Measurements from ENCODE around the gene CAGE1.

The CAGE1 gene

DNA sequence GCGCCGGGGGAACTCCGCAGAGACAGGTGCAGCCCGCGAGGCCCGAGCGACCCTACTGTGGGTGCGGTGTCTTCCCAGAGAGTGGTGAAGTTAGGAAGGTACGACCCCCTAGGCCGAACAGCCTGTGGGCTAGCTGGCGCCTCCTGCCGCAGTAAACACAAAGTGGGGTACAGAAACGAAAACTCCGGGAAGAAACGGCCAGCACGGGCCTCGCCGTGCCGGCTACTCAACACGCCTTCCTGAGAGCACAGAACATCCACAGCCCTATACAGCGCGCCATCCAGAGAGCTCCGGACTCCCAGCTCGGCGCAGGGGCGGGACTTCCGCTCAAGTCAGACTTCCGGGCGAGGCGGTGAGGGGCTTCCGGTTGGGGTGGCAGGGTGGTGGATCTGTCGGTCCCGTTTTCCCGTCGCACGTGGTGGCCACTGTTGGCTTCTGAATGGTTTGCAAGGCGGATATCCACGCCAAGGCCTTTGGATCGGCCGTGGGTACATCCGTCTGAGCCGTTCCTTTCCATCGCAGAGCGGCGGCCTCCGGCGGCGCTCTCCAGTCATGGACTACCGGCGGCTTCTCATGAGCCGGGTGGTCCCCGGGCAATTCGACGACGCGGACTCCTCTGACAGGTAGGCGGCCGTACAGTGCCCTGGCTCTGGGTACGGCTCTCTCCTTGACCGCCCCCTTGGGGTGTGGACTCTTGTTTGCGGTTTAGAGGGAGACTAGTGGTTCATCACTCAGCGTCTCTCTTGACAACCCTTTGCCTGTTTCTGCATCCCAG lies at the start of gene CAGE1, which contains the start of gene RIOK1:
Gene CAGE1 (minus strand): TSS at position 292 of the 775 bp plus-strand sequence. CDS start 2,569 bp downstream, outside the sequence.
Gene RIOK1 (plus strand): TSS at position 358 of the 775 bp plus-strand sequence. CDS start 195 bp downstream, at position 553.
- DNase-seq (ENCODE audit: low read depth): peak; percentile 95

DNA sequence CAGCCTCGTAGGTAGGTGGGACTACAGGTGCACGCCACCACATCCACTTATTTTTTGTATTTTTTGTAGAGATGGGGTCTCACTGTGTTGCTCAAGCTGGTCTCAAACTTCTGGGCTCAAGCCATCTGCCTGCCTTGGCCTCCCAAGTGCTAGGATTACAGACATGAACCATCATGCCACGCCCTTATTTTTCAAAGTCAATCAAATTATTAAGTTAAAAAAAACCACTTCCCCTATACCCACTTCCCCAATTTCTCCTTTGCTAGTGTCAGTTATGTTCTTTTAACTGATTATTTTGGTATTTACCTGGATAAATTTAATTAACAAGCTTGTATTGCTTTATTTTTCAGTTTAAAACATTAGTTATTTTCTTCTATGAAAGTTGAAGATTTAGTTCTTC lies 49.7 kb upstream of the CAGE1 start:
- DNase-seq (ENCODE audit: low read depth): no peak

DNA sequence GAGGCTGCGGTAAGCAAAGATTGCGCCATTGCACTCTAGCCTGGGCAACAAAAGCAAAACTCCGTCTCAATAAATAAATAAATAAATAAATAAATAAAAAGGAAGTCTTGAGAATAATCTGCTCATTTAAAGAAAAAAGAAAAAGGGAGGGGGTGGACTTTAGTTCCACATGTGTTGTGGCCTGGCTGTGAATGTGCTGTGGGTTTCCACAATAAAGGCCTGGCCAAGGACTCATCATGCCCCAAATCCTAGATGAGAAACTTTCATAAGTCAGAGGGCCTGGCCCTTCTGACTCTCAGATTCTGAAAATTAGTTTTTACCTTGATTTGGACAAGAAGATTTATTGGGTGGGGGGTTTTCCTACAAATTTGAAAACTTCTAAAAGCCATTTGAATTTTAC lies 48.5 kb upstream of the CAGE1 start:
- DNase-seq (ENCODE audit: low read depth): no peak

DNA sequence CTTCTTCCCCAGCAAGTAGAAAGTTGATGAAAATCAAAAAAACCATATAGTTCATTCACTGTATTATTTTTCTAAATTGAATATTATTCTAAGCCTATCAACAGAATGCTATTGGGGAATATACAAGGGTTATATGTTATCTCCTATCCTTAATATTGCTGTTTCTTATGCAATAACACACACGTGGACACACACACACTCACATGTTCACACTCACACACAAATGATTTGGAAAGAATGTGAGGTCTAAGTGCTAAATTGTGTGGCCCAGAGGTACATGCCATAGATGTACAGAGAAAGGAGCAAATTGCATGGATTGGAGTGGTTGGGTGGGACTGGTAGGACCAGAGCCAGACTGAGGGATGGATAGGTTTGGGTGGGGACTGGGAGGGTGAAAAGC lies 45.1 kb upstream of the CAGE1 start:
- no peak for DNase-seq (ENCODE audit: low read depth)

DNA sequence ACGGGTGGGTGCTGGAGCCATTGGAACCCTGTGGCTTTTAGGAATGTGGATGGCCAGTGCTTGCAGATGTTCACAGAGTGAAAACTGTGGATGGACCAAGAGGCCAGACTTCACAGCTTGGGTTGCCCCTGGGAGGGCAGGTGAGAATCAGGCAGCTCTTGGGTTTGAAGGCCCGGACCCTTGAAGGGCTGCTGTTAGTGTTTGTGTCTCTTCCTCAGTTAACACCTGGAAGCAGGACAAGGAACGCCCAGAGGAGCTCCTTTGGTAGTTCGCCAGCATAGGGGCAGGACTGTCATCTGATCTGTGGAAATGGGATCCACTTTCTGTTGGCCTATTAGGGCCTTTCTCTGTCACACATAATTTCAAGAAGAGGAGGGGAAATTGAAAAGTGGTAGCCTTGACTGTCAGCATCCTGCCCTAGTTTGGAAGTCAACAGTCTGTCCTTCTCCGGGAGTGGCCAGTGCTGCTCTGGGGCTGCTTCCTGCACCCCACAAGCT lies 43.6 kb upstream of the CAGE1 start:
- no peak for DNase-seq (ENCODE audit: low read depth)

DNA sequence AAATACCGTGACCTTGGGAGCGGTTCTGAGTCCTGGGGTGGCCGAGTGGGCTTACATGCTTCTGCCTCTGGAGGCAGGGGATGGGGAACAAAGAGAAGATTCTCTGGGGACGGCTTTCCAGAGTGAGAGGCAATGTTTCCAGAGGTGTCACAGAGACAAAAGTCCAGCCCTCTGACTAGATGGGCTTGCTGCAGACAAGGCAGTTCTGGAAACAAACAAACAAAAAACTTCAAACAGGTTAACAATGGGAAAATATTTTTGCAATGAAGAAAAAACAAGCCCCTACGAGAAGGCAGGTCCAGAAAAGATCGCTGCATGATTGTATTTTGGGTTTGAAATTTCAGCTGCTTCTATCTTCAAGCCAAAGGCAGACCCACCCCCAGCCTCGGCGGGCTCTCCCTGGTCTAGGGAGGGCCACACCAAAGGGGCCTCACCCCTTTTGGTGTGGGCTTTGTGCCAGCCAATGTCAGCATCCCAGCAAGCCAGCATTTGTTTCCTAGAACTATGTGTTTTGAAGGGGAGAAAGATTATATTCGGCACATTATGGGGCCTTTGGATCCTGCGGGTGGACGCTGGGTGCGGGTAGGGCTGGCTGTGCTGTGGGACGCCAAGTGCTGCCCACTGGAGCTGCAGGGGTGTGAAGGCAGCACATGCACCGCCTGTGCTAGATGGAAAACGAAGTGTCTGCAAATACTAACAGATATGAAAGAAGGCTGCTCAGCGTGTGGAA lies 43.0 kb upstream of the CAGE1 start:
- no peak for DNase-seq (ENCODE audit: low read depth)

DNA sequence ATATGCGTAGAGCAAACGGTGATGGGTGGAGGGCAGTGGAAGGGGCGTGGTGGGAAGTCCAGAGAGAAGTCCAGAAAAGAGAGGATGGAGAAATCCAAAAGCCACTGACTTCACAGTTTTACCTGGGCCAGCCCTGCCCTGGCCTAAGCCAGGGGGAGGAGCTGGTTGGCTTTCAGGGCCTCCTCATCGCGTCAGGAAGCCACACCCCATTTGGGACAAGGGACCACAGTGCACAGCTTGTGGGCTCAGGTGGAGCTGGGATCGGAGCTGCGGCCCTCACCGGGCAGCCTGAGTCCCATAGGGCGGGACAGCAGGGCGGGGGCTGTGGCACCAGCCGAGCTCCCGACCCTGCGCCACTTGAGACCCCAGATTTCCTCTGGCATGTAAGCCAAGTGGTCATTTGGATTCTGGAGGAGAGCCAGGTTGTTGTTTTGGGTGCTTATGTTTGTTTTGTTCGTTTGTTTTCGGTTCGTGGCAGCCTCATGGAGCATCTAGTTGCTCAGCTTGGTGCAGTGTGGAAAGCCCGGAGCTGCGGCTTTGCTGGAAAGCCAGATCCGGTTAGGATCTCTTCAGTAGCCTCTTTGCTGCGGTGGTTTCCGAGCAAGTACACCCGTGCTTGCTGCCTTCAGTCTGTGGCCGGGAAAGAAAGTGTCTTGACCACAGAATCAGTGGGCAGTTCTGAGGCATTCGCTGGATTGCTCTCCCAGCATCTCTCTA lies 42.3 kb upstream of the CAGE1 start:
- no peak for DNase-seq (ENCODE audit: low read depth)

DNA sequence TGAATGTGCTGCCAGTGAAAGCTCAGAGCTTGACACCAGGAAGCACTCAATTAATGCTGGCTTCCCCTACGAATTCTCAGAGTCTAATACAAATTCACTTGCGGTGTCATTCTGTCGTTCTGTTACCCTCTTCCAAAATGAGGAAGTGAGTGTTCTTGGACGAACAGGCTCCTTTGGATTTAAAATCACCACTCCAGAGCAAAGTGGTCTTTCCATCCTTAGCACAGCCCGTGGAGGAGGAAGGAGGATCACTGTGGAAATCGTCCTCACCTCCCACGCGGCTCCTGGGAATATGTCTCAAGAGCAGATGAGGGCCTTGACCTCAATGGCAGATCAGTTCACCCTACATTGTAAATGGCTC lies 41.8 kb upstream of the CAGE1 start:
- DNase-seq (ENCODE audit: low read depth): no peak

DNA sequence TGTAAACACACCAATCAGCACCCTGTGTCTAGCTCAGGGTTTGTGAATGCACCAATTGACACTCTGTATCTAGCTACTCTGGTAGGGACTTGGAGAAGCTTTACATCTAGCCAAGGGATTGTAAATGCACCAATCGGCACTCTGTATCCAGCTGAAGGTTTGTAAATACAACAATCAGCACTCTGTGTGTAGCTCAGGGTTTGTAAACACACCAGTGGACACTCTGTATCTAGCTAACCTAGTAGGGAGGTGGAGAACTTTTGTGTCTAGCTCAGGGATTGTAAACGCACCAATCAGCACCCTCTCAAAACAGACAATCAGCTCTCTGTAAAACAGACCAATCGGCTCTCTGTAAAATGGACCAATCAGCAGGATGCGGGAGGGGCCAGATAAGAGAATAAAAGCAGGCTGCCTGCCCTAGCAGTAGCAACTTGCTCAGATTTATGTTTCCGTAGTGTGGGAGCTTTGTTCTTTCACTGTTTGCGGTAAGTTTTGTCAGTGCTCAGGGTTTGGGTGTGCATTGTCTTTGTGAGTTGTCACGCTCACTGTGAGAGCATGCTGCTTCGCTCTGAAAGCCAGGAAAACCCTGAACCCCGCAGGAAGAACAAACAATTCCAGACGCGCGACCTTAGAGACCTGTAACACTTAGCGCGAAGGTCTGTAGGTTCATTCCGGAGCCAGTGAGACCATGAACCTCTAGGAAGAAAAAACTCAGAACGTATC lies 37.1 kb upstream of the CAGE1 start:
- no peak for DNase-seq (ENCODE audit: low read depth)

DNA sequence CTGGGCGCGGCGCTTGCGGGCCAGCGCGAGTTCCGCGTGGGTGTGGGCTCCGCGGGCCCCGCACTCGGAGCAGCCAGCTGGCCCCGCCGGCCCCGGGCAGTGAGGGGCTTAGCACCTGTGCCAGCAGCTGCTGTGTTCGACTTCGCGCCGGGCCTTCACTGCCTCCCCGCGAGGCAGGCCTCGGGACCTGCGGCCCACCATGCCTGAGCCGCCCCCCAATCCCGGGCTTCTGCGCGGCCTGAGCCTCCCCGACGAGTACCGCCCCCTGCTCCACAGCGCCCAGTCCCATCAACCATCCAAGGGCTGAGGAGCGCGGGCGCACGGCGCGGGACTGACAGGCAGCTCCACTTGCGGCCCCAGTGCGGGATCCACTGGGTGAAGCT lies 36.3 kb upstream of the CAGE1 start:
- DNase-seq (ENCODE audit: low read depth): no peak

DNA sequence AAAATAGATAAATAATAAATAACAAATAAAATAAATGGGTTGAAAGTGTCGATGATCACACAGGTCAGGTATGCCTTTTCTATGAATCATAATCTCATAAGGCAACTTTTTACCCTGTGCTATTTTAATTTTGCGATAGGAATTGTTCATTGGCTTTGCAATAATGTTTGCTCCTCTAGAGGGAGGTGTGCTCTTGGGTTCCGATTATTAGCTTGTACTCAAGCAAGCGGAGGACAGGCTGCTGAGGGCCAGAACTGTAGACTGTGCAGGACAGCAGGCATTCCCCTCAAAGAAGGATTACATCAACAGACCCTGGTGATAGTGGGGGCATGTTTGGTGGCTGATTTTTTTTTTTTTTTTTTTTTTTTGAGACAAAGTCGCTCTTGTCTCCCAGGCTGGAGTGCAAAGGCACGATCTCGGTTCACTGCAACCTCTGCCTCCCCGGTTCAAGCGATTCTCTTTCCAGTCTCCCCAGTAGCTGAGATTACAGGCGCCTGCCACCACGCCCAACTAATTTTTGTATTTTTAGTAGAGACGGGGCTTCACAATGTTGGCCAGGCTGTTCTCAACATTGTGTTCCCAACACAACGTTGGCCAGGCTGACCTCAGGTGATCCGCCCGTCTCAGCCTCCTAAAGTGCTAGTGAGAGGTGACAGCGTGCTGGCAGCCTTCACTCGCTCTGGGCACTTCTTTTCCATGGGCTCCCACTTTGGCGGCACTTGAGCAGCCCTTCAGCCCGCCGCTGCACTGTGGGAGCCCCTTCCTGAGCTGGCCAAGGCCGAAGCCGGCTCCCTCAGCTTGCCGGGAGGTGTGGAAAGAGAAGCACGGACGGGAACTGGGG lies 35.6 kb upstream of the CAGE1 start:
- DNase-seq (ENCODE audit: low read depth): no peak

DNA sequence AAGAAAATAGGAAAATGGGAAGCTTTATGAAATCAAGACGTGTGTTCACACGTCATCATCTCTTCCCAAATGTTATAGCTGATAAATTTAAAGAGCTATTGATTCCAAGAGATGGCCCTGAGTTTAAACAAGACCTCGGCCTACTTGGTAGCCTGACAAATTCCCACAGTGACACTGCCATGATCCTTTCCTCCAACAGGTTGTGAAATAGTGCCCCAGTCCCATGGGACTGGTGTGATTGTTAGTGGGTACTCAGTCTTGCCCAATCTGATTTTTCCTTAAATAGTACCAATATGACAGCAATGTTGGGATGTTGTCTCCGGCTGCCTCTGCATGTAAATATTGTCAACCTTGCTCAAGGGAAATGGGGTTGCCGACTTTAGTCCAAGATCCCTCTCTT lies 34.5 kb upstream of the CAGE1 start:
- no peak for DNase-seq (ENCODE audit: low read depth)

DNA sequence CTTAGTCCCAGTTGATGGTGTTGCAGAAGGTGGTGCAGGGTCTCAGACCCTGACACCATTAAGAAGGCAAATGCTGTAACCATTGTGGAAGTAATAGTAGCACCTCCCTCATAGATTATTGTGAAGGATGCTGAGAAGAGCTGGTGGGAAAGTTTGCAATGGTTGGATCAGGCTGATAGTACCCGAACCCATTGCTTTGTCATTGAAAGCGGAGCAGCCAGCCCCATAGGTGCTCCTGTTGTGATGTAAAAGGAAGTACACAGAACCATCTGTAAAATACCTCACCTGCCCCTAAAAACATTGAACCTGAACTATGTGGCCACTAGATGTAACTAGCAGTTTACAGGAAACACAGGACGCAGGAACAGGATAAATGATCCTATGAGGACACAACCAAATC lies 31.5 kb upstream of the CAGE1 start:
- no peak for DNase-seq (ENCODE audit: low read depth)

DNA sequence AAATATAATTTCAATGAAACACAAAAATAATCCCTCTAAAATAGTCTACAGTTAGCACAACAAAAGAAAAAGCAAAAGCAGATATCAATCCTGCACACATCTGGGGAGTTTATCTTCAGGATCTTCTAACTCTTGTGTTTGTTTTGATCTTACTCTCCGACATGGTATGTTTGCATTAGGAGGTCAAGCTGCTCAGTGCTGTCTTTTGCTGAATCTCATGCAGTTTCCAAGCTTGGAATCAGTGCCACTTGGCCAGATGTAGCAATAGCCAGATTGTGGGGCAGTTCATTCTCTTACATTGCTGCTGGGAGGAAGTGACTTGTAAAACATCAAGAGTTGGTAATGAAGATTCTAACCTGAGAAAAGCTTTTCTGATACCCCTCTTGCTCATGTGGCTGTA lies 29.5 kb upstream of the CAGE1 start:
- DNase-seq (ENCODE audit: low read depth): no peak

DNA sequence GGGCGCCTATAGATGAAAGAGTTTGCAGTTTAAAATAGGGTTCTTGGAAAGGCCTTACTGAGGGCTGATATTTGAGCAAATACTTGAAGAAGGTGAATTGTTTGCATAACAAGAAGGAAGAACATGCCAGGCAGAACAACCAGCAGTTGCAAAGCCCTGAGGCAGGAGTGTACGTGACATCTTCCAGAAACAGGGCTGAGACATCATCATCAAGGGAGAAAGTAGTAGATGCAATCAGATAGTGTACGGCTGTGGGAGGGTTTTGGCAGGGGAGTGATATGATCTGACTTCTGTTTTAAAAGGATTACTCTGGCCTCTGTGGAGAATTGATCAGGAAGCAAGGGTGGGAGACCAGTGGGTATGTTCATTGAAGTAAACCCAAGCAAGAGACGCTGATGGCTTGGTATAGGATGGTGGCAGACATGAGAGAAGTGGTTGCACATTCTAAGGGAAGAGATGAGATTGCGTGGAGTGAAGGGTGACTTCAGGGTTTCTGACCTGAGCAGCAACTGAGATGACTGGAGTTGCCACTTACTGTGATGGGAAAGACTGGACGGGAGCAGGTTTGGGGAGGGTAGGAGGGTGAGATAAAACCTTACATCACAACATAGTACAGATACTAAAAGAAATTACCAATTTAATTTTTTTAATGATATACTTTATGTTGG lies 28.8 kb upstream of the CAGE1 start:
- no peak for DNase-seq (ENCODE audit: low read depth)

DNA sequence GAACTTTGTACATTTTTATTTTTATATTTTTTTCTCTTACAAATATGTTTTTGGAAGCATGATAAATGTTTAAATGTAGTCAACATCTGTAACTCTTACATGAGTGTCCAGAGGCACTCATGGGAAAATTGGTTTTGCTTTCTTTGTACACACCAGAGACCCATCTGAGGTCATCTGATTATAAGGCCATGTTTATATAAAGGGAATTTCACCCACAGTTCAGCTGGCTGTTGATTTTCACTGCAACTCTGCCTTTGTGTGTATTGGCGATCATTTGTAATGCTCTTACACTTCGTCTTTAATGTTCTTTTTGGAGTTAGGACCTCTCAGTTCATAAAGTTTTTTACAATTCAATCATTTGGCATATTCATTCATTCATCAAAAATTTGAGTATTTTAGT lies 28.1 kb upstream of the CAGE1 start:
- DNase-seq (ENCODE audit: low read depth): no peak

DNA sequence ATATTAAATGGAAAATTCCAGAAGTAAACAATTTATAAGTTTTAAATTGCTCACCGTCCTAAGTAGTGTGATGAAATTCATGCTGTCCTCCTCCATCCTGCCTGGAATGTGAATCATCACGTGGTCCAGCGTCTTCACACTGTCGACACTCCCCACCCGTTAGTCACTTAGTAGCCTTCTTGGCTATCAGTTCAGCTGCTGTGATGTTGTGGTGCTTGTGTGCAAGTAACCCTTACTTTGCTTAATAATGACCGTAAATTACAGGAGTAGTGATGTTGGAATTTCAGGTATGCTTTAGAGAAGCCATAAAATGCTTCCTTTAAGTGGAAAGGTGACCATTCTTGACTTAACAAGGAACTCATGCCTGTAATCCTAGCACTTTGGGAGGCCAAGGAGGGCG lies 25.3 kb upstream of the CAGE1 start:
- no peak for DNase-seq (ENCODE audit: low read depth)

DNA sequence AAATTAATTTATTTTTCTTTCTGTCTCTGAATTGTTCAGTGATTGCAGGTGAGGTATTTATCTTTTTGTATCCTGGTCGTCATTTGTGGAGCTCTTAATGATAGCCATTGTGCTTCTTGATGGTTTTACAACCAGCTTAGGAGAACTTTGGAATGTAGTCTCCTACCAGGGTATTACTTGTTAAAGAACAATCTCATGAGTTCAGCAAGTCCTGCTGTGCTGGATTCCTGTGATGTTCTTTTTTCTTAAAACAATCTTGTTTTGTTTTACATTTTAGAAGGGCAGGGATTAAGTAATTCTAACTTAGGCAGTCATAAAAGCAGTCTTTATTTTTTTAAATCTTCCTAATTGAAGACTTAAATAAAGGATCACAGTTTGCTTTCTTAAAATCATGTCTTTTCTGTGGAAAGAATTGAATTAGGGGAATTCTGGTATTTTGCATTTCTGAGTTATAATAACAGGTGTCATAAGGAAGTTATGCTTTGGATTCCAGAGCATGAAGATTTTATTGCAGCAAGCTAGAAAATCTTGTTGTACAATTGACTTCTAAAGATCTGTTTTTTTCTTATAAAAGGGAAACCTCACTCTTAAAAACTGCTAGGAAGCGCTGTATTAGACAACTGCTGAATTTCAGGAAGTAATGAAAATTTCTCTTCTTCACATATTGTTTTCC lies 23.7 kb upstream of the CAGE1 start:
- DNase-seq (ENCODE audit: low read depth): no peak

DNA sequence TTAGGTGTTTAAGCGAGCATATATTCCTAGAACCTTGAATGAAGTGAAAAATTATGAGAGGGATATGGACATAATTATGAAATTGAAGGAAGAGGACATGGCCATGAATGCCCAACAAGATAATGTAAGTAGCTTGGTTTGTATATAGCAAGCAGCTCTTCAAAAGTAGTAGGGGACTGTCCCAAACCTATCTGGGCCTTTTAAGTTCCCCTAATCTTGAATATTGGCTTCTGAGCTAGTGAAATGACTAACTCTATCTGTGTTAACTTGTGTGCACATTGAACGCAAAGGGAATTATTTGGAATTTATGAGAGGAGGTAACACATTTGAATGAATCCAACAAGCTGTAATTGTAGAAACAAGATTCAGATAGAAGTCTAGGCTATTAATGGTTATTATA lies 21.8 kb upstream of the CAGE1 start:
- no peak for DNase-seq (ENCODE audit: low read depth)

DNA sequence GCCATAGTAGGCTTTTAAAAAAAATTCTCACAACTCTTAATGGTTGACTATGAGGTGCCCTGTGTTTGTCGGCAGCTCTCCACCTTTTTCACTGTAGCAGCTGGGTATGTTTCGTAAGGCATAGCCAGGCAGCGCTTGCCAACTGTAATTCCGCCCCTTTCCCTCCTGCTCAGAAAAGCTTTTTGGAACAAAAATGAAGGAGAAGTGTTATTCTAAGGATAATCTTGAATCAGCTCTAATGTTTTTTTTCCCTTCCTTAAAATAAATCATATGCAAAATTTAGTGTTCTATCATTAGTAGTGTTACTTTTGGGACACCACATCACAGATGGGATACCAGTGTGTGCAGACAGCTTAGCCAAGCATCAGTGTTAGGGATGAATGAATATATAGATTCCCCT lies 21.3 kb upstream of the CAGE1 start:
- DNase-seq (ENCODE audit: low read depth): no peak

Data from activated gamma-delta T cell treated with anti-CD3 and anti-CD28 coated beads, Interleukin-2, amount 50 U/mL, for 16 hours (primary cell).